Activated CD4-positive, alpha-beta T cell treated with anti-CD3 and anti-CD28 coated beads, Interleukin-2, amount 50 U/mL, for 24 hours (primary cell): ENCODE measurements around the gene IGFBP4.
"Not testable (repeated sequence)": the region's sequence is repeated elsewhere in the genome, so short reads cannot be mapped to it uniquely, and the experiment has no call there.

Source experiments
- DNase-seq, 2 donors: peaks; one replicate each; pipeline ENCODE4 v3.0.0-alpha.2; 2020; ENCODE audit warnings: low read depth in 1 of 2, low spot score in 1 of 2

Gene IGFBP4

GRCh38 chr17:40443196-40443987, at the start of gene IGFBP4:
TSS of gene IGFBP4 (plus strand) at chr17:40443450. CDS start at chr17:40443736, 286 bp downstream.
- peak; percentile 38 to 40 for DNase-seq

GRCh38 chr17:40399185-40399584, 44.1 kb upstream of the IGFBP4 start:
- peak in 1 of 2 donors; percentile 30 for DNase-seq

GRCh38 chr17:40402668-40403067, 40.6 kb upstream of the IGFBP4 start:
- DNase-seq = no peak

GRCh38 chr17:40404003-40404402, 39.2 kb upstream of the IGFBP4 start:
- DNase-seq = no peak

- DNase-seq = no peak
Observed at GRCh38 chr17:40407460-40407859, 35.8 kb upstream of the IGFBP4 start.

GRCh38 chr17:40409540-40409939, 33.7 kb upstream of the IGFBP4 start:
- DNase-seq = not testable (repeated sequence)

GRCh38 chr17:40410082-40410481, 33.2 kb upstream of the IGFBP4 start:
- no peak for DNase-seq

- no peak for DNase-seq
Observed at GRCh38 chr17:40411821-40412220, 31.4 kb upstream of the IGFBP4 start.

GRCh38 chr17:40412880-40413279, 30.4 kb upstream of the IGFBP4 start:
- no peak for DNase-seq

GRCh38 chr17:40414312-40414711, 28.9 kb upstream of the IGFBP4 start:
- DNase-seq = not testable (repeated sequence)

GRCh38 chr17:40415390-40415789, 27.9 kb upstream of the IGFBP4 start:
- DNase-seq = no peak

GRCh38 chr17:40416671-40417070, 26.6 kb upstream of the IGFBP4 start:
- DNase-seq = no peak

GRCh38 chr17:40417258-40417608, 26.0 kb upstream of the IGFBP4 start:
- DNase-seq = no peak

GRCh38 chr17:40417609-40418427, 25.4 kb upstream of the IGFBP4 start, which contains the start of gene TOP2A:
TSS of gene TOP2A (minus strand) at chr17:40417896. CDS start at chr17:40417791, 105 bp downstream.
- peak; percentile 98 for DNase-seq

- no peak for DNase-seq
Observed at GRCh38 chr17:40418428-40418706, 24.9 kb upstream of the IGFBP4 start.

GRCh38 chr17:40419559-40420331, 23.5 kb upstream of the IGFBP4 start:
- no peak for DNase-seq

GRCh38 chr17:40422990-40423633, 20.1 kb upstream of the IGFBP4 start:
- no peak for DNase-seq

- no peak for DNase-seq
Observed at GRCh38 chr17:40425741-40426140, 17.5 kb upstream of the IGFBP4 start.

GRCh38 chr17:40427002-40427491, 16.2 kb upstream of the IGFBP4 start:
- no peak for DNase-seq

GRCh38 chr17:40430272-40431230, 12.7 kb upstream of the IGFBP4 start:
- DNase-seq = no peak
